Astrocyte (in vitro differentiated cells and primary cell): Measurements from ENCODE around the gene TENM4. TPM values are rescaled to one million over a fixed set of nuclear protein-coding genes. Genes with fewer than 3 reads are reported as not detected.

Experiments
- DNase-seq: peaks from one replicate; pipeline ENCODE4 v3.0.0-alpha.2; 2010; ENCODE audit warnings: low read depth
- FAIRE-seq: peaks from 2 replicates; lab custom pipeline; 2011; peaks lifted over from hg19 to GRCh38; lab: Jason Lieb, UNC
- H2AFZ ChIP-seq: 2 replicates; pipeline ENCODE4 v1.6.0; 2012; ENCODE audit warnings: low read depth, low read length, inconsistent platforms
- H3K27ac ChIP-seq: 2 replicates; pipeline ENCODE4 v1.5.1; 2011; ENCODE audit warnings: low read depth, low read length, inconsistent platforms
- H3K27me3 ChIP-seq: 2 replicates; pipeline ENCODE4 v1.6.0; 2011; ENCODE audit warnings: low read length, inconsistent platforms; ENCODE audit not compliant: insufficient read depth
- H3K36me3 ChIP-seq: 2 replicates; pipeline ENCODE4 v1.5.1; 2011; ENCODE audit warnings: low read length, inconsistent platforms; ENCODE audit not compliant: insufficient read depth
- H3K4me1 ChIP-seq: 2 replicates; pipeline ENCODE4 v1.5.1; 2011; ENCODE audit warnings: low read length, inconsistent platforms; ENCODE audit not compliant: insufficient read depth
- H3K4me2 ChIP-seq: 2 replicates; pipeline ENCODE4 v1.6.0; 2012; ENCODE audit warnings: low read length, inconsistent platforms
- H3K4me3 ChIP-seq: 2 replicates; pipeline ENCODE4 v1.5.1; 2011; ENCODE audit warnings: low read depth, mild to moderate bottlenecking, low read length, inconsistent platforms; ENCODE audit not compliant: insufficient read depth
- H3K79me2 ChIP-seq: 2 replicates; pipeline ENCODE4 v1.6.0; 2012; ENCODE audit warnings: mild to moderate bottlenecking, low read length, inconsistent platforms; ENCODE audit not compliant: insufficient read depth
- H3K9ac ChIP-seq: 2 replicates; pipeline ENCODE4 v1.6.0; 2012; ENCODE audit warnings: mild to moderate bottlenecking, low read length, inconsistent platforms
- H3K9me3 ChIP-seq: 2 replicates; pipeline ENCODE4 v1.5.1; 2012; ENCODE audit warnings: low read depth, mild to moderate bottlenecking, low read length, inconsistent platforms; ENCODE audit not compliant: insufficient read depth
- H4K20me1 ChIP-seq: 2 replicates; pipeline ENCODE4 v1.6.0; 2012; ENCODE audit warnings: low read length, inconsistent platforms; ENCODE audit not compliant: insufficient read depth
- H3K27ac Mint-ChIP-seq: one replicate; pipeline ENCODE4 v1.8.0; 2021; ENCODE audit warnings: mild to moderate bottlenecking, mixed read lengths; ENCODE audit not compliant: unreplicated experiment
- H3K27me3 Mint-ChIP-seq: one replicate; pipeline ENCODE4 v1.8.0; 2021; ENCODE audit warnings: low read depth, mixed read lengths; ENCODE audit not compliant: unreplicated experiment
- H3K36me3 Mint-ChIP-seq: one replicate; pipeline ENCODE4 v1.8.0; 2021; ENCODE audit warnings: low read depth, mixed read lengths; ENCODE audit not compliant: unreplicated experiment
- H3K4me1 Mint-ChIP-seq: one replicate; pipeline ENCODE4 v1.8.0; 2021; ENCODE audit warnings: low read depth, mixed read lengths; ENCODE audit not compliant: unreplicated experiment
- H3K4me3 Mint-ChIP-seq: one replicate; pipeline ENCODE4 v1.8.0; 2021; ENCODE audit warnings: mild to moderate bottlenecking, moderate library complexity, mixed read lengths; ENCODE audit not compliant: unreplicated experiment
- H3K9me3 Mint-ChIP-seq: one replicate; pipeline ENCODE4 v1.8.0; 2021; ENCODE audit warnings: mild to moderate bottlenecking, mixed read lengths; ENCODE audit not compliant: unreplicated experiment
- EZH2 ChIP-seq: IDR thresholded peaks from 2 replicates; pipeline ENCODE4 v1.6.1; 2012; ENCODE audit warnings: mild to moderate bottlenecking, low read length, inconsistent platforms; ENCODE audit not compliant: insufficient read depth
- total RNA-seq: library from RNA; stranded (reverse); gene quantifications from 2 replicates; pipeline ENCODE4 v1.2.1, GENCODE V29; 2021
- TF ChIP-seq, protein P1 (sequence below): IDR thresholded peaks from 2 replicates; pipeline ENCODE4 v1.5.1; 2011; ENCODE audit warnings: low read depth, mild to moderate bottlenecking, inconsistent platforms, low read length, moderate library complexity; ENCODE audit not compliant: insufficient read depth

TENM4 gene
- total RNA-seq, 1 donor from 2014 or later, result 7.5 TPM

DNA sequence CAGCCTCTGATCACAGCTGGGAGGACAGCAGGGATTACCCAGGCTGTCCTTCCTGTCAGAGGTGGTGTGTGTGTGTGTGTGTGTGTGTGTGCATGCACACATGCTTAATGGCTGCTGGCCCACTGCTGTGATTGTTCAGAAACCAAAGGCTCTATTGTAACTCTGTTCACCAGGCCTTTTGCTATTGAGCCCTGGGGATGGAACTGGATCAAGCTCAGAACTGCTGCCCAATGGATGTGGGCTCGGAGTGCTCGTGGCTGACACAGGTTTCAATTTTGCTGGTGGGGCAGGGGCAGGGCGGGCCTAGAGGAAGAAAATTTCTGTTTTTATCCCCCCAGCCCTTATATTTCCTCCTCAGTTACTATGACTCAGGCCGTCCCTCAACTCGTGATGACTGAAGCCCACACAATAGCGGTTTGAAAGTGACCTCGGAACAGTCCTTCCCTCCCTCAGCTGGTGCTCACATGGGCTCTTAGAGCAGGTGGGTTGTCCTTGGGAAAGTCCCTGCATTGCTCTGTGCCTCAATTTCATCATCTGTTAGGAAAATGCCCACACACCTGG is 359.3 kb downstream of the TENM4 start:
- no peak overlapping the region for H3K4me3 Mint-ChIP-seq
- peak overlapping the region; percentile 64 for H2AFZ ChIP-seq

DNA sequence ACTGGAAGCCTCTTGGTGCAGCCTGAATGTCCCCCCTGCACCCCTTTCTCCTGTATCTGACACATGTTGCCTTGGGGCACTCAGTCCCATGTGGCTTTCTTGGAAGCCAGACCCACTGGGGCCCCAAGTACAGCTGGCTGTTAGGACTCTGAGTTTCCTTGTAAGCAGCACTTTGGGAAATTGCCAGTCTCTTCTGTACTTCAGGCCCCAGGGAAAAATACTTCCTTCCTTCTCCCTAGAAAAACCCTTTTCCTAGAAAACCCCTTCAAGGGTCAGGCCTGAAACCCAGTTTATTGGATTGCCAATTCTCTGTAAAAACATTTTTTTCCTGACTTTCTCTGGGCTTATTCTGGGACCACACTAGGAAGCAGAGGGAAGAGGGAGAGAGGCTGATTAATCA is 360.3 kb downstream of the TENM4 start:
- peaks cover 18% of the 10 kb centered on the region for H3K4me1 Mint-ChIP-seq
- Histone ChIP-seq H2AFZ (peak overlapping the region; percentile 13), H3K4me3 (no peak overlapping the region), H3K27ac (no peak overlapping the region), H3K4me1 (peaks cover 20% of the 10 kb centered on the region), H3K9ac (no peak overlapping the region), H3K79me2 (no peaks in the 10 kb centered on the region), H3K4me2 (no peak overlapping the region), H3K27me3 (no peaks in the 10 kb centered on the region), H4K20me1 (no peaks in the 10 kb centered on the region), H3K36me3 (no peaks in the 10 kb centered on the region), H3K9me3 (no peaks in the 10 kb centered on the region)
- DNase-seq (no peak), FAIRE-seq (no peak)
- no peak for TF ChIP-seq EZH2
- TF ChIP-seq, protein P1, sequence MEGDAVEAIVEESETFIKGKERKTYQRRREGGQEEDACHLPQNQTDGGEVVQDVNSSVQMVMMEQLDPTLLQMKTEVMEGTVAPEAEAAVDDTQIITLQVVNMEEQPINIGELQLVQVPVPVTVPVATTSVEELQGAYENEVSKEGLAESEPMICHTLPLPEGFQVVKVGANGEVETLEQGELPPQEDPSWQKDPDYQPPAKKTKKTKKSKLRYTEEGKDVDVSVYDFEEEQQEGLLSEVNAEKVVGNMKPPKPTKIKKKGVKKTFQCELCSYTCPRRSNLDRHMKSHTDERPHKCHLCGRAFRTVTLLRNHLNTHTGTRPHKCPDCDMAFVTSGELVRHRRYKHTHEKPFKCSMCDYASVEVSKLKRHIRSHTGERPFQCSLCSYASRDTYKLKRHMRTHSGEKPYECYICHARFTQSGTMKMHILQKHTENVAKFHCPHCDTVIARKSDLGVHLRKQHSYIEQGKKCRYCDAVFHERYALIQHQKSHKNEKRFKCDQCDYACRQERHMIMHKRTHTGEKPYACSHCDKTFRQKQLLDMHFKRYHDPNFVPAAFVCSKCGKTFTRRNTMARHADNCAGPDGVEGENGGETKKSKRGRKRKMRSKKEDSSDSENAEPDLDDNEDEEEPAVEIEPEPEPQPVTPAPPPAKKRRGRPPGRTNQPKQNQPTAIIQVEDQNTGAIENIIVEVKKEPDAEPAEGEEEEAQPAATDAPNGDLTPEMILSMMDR, result no peak
- peaks cover 4% of the 10 kb centered on the region for H3K36me3 Mint-ChIP-seq
- no peak overlapping the region for H3K27ac Mint-ChIP-seq
- peaks cover 8% of the 10 kb centered on the region for H3K9me3 Mint-ChIP-seq
- H3K4me3 Mint-ChIP-seq, result no peak overlapping the region
- H3K27me3 Mint-ChIP-seq, result peaks cover 3% of the 10 kb centered on the region

More for the DNA sequence above, 359.3 kb downstream of the TENM4 start:
- Histone ChIP-seq H3K36me3 (no peaks in the 10 kb centered on the region), H3K27ac (peak overlapping the region; percentile 71), H3K4me2 (peak overlapping the region; percentile 49), H3K27me3 (no peaks in the 10 kb centered on the region), H3K79me2 (no peaks in the 10 kb centered on the region), H4K20me1 (no peaks in the 10 kb centered on the region), H3K4me3 (no peak overlapping the region), H3K4me1 (peaks cover 28% of the 10 kb centered on the region), H3K9ac (peak overlapping the region; percentile 57), H3K9me3 (no peaks in the 10 kb centered on the region)
- DNase-seq (peak; percentile 89), FAIRE-seq (no peak)
- H3K27ac Mint-ChIP-seq, result peak overlapping the region; percentile 92
- no peaks in the 10 kb centered on the region for H3K36me3 Mint-ChIP-seq
- H3K4me1 Mint-ChIP-seq, result peaks cover 25% of the 10 kb centered on the region
- peaks cover under 1% of the 10 kb centered on the region for H3K27me3 Mint-ChIP-seq
- no peaks in the 10 kb centered on the region for H3K9me3 Mint-ChIP-seq
- no peak for TF ChIP-seq EZH2
- TF ChIP-seq, protein P1, result no peak

DNA sequence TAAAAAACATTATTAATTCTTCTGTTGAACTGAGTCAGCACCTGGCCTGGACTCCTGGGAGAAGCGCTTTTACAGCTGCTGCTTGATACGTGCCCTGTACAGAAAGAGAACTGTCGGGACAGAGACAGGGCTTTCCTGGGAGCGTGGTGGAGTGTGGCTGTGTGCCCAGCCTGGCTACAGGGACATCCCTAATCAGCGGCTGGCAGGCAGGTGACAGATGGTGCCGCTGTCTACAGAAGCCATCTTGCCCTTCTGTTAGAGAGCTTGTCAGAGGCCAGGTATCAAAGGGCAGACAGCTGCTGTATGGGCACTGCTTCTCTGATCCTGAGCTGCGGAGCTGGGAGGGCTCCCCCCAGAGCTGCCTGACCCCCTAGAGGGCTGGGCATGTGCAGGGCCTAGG is 361.8 kb downstream of the TENM4 start:
- Histone ChIP-seq H3K27me3 (no peaks in the 10 kb centered on the region), H3K79me2 (no peaks in the 10 kb centered on the region), H3K9ac (no peak overlapping the region), H3K27ac (no peak overlapping the region), H3K4me3 (no peak overlapping the region), H3K36me3 (no peaks in the 10 kb centered on the region), H3K4me2 (no peak overlapping the region), H3K4me1 (peaks cover 20% of the 10 kb centered on the region), H3K9me3 (no peaks in the 10 kb centered on the region), H4K20me1 (no peaks in the 10 kb centered on the region), H2AFZ (no peak overlapping the region)
- peaks cover 3% of the 10 kb centered on the region for H3K27me3 Mint-ChIP-seq
- H3K27ac Mint-ChIP-seq, result peak overlapping the region; percentile 12
- FAIRE-seq (no peak), DNase-seq (no peak)
- H3K4me3 Mint-ChIP-seq, result no peak overlapping the region
- H3K4me1 Mint-ChIP-seq, result peaks cover 18% of the 10 kb centered on the region
- peaks cover 10% of the 10 kb centered on the region for H3K9me3 Mint-ChIP-seq
- H3K36me3 Mint-ChIP-seq, result peaks cover 5% of the 10 kb centered on the region
- TF ChIP-seq, protein P1, result no peak
- TF ChIP-seq EZH2, result no peak
